ENCODE data around the gene PAK2.
"Not testable (repeated sequence)": the region's sequence is repeated elsewhere in the genome, so short reads cannot be mapped to it uniquely, and the experiment has no call there.

Gene PAK2

DNA sequence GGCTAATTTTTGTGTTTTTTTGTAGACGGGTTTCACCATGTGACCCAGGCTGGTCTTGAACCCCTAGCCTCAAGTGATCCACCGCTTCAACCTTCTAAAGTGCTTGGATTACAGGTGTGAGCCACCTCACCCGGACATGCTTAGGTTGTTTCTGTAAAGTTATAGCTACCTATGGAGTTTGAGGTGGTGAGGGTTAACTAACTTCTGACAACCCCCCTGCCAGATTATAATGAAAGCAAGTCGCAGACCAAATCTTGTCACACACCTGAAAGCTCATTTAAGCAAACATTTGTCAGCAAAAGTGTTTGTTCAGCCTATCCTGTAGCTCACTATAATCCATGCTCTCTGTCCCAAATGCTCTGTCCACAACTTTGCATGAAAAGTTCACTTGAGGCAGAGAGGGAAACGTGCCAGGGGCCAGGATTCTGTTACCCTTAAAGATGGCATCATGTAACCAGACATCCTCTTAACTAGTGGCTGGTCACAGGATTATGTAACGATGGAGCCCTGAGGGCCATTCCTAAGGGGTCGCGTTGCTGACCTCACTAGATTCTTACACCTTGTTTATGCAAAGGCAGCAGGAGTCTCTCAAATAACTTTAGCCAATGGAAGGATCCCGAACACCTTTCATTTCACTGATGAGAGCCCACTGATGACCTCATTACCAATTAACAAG is 103.9 kb downstream of the PAK2 start:
- no peak for DNase-seq (ENCODE audit: low read depth)

DNA sequence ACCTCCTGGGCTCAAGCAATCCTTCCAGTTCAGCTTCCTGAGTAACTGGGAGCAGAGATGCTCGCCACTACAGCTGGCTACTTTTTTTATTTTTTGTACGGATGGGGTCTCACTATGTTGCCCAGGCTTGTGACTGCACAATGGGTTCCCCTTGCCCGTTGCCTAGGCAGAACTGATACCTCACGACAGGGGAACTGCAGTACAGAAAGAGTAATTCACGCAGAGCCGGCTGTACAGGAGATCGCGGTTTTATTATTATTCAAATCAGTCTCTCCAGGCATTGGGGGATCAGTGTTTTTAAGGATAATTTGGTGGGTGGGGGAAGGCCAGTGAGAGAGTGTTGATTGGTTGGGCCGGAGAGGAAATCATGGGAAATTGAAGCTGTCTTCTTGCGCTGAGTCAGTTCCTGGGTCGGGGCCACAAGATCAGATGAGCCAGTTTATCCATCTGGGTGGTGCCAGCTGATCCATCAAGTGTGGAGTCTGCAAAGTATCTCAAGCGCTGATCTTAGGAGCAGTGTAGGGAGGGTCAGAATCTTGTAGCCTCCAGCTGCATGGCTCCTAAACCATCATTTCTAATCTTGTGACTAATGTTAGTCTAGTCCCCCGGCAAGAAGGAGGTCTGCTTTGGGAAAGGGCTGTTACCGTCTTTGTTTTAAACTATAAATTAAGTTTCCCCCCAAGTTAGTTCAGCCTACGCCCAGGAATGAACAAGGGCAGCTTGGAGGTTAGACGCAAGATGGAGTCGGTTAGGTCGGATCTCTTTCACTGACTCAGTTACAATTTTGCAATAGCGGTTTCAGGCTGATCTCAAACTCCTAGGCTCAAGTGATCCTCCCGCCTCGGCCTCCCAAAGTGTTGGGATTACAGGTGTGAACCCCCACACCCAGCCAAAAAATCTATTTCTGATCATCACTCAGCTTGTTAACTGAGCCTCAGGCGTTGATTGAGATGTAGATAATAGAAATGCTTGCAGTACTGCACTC is 104.9 kb downstream of the PAK2 start:
- not testable (repeated sequence) for DNase-seq (ENCODE audit: low read depth)

DNA sequence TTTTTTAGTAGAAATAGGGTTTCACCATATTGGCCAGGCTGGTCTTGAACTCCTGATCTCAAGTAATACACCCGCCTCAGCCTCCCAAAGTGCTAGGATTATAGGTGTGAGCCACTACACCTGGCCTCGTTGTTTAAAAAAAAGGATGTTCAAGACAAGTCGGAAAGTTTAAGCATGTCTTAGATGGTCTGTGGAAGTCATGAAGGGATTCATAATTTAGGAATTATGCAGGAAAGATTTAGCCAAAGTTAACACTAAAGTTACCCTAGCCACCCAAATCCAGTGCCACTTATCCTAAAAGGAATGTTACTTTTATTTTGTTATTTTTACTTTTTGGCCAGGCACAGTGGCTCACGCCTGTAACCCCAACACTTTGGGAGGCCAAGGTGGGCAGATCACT is 108.7 kb downstream of the PAK2 start:
- not testable (repeated sequence) for DNase-seq (ENCODE audit: low read depth)

DNA sequence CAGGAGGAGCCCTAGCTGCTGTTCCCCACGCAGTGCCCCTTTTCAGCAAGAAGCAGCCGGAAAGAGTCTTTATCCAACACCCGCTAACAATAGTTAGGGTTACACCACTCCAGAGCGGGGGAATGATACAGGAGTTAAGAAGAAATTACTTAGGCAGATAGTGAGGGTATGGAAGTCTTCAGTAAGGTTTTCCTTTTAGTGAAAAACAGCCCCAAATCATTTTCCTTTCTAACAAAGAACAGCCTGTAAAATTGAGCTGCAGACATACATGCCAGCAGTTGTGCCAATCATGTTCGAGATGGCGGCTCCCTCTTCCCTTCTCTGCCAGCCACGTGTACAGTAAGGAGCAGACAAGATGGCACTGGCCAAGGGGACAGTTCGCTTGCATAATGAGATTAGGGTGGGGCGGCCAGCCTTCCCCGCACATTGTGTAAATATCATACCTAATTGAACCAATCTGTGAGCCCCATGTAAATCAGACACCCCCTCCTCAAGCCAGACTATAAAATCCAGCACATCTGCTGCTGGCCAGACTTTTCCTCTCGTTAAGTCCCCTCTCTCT is 109.6 kb downstream of the PAK2 start:
- no peak for DNase-seq (ENCODE audit: low read depth)

DNA sequence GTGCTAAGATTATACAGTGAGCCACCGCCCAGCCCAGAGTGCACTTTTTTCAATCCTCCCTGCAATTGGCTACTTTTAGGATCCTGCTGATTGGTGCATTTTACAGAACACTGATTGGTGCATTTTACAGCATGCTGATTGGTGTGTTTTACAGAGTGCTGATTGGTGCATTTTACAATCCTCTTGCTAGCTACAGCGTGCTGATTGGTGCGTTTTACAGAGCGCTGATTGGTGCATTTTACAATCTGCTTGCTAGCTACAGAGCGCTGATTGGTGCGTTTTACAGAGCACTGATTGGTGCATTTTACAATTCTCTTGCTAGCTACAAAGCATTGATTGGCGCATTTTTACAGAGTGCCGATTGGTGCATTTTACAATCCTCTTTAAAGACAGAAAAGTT is 123.3 kb downstream of the PAK2 start:
- DNase-seq (ENCODE audit: low read depth), result not testable (repeated sequence)

DNA sequence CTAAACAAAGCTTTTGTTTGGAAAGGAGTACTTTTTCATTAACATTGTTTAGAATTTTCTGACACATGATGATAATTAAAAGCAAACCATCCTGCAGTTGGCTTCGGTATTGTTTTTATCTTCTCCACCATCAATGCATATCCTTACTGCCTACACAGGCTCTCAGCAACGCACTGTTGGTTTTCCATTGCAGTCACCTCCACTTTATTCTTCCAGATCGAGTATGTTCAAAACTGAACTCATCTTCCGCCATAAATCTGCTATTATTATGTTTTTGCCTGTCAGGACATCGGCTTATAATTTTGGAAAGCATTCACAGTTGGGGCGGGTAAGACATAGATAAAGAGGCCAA is 127.5 kb downstream of the PAK2 start:
- DNase-seq (ENCODE audit: low read depth), result no peak

DNA sequence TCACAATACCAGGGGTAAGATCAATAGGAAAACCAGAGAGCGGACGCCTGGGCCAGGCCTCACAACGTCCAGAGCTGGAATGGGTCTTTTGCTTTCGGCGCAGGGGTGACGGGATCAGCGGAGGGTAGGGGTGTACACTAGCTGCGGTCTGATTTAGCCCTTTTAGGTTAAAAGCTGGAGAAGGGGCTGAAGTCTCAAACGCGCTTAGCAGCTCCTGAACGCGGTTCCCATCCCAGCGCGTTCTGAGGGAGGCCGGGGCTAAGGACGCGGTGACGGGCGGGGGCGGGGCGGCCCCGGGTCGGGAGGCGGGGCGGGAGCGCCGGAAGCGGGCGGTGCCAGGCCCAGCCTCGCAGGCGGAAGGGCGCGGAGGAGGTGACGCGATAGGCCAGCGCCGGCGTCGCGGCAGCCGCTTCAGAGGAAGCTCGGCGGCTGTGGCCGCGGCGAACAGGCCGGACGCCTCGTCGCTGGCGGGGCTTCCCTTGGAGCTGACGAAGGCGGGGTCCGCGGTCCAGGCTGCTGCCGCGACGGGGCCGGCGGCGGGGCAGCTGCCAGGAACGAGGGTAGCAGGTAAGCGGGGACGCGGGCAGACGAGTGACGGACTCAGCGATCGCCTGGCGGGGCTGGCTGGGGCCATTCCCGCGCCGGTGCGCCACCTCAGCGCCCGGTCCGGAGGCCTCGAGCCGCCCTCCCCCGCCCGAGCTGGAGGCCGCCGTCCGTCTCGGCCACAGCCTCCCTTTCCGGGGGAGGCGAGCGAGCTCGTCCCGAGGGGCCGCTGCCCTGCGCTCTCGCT is 128.0 kb downstream of the PAK2 start, which contains the start of gene SENP5:
TSS of gene SENP5 (plus strand) at position 414 of the 790 bp plus-strand sequence. CDS start 17,262 bp downstream, outside the sequence.
- DNase-seq (ENCODE audit: low read depth), result peak; percentile 94

DNA sequence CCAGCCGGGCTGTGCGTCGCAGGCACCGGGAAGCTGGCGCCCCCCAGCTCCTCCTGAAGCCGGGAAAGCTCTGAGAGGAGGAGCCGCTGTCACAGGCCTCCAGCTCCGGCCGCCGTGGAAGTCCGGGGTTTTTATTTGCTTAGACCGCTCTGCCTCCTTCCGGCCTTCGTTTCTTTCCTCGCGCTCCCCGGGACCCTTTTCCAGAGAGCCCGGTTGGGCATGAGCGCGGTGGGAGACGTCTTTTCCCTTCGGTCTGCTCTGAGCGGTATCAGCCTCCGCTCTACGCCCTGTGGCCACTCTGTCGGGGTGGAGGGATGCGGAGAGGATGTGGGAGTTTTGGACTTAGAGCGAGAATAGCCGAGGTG is 128.6 kb downstream of the PAK2 start:
- no peak for DNase-seq (ENCODE audit: low read depth)

DNA sequence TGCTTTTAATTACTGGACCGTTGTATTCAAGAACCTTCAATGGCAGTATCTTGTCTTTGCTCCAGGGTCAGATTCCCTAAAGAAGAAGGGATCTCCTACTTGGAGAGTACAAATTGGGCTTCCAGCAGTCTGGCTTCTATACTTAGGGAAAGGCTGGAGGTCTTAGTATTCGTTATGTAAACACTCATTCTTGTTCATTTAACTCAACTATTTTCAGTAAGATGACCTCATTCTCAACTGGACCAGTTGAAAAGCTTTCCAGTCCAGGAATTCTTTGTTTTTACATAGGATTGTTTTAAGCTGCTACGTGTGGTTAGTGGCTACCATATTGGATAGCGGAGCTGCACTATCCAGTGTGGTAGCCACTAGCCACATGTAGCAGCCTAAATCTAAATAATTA is 132.7 kb downstream of the PAK2 start:
- no peak for DNase-seq (ENCODE audit: low read depth)

DNA sequence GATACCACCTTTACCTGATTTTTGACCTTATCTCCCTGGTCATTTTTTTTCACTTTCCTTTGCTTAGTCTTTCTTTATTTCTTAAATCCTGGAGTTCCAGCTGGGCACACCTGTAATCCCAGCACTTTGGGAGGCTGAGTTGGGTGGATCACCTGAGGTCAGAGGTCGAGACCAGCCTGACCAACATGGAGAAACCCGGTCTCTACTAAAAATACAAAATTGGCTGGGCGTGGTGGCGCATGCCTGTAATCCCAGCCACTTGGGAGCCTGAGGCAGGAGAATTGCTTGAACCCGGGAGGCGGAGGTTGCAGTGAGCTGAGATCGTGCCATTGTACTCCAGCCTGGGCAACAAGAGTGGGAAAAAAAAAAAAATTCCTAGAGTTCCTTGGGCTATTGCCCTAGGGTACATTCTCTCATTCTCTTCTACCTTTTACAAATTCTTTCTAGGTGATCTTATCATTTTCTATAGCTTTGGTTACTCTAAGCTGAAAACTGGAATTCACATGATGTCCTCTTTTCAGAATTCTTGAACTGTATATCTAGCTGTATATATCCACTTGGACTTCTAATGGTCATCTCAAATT is 134.9 kb downstream of the PAK2 start:
- not testable (repeated sequence) for DNase-seq (ENCODE audit: low read depth)

DNA sequence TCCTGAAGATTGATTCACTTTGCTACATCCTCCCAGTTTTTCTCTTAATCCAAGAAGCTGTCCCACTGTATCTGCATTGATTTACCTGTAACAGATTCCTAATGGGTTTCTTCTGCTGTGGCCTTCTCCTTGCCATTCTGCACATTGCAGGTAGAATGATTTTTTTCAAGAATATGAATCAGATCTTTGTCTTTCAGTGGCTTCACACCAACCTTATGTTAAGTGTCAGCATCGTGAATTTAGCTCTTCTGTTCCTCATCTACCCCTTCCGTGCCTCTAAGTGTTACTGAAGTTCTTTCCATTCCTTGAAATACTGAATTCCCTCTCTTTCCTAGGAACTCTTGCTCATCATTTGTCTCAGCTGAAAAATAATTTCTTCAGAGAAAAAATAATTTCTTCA is 135.6 kb downstream of the PAK2 start:
- DNase-seq (ENCODE audit: low read depth), result no peak
